Activated CD8-positive, alpha-beta memory T cell treated with anti-CD3 and anti-CD28 coated beads, Interleukin-2, amount 50 U/mL, for 24 hours (primary cell): ENCODE measurements around the gene TMEM87A.

ENCODE experiments used
- DNase-seq: peaks from one replicate; pipeline ENCODE4 v3.0.0-alpha.2; 2020; ENCODE audit errors: extremely low read depth

The TMEM87A gene

GRCh38 chr15:42165106-42165505 is 108.1 kb downstream of the TMEM87A start:
- DNase-seq = no peak

GRCh38 chr15:42163947-42164550 is 109.2 kb downstream of the TMEM87A start:
- DNase-seq = no peak

GRCh38 chr15:42163291-42163690 is 109.9 kb downstream of the TMEM87A start:
- DNase-seq = no peak
